K562 (cell line): Measurements from ENCODE around the gene RPL9. TPM values are rescaled to one million over a fixed set of nuclear protein-coding genes. Genes with fewer than 3 reads are reported as not detected.
A peak's percentile ranks its signal among the peaks of the same experiment; 100 is the strongest.

Experiments used
- CBFB ChIP-seq: sonication (generic); formaldehyde crosslinking; IDR thresholded peaks from 2 replicates; pipeline ENCODE4 v1.4.0; 2020; ENCODE audit warnings: mild to moderate bottlenecking, missing genetic modification reagents
- DIDO1 ChIP-seq: fragments of 450-650 bp; IDR thresholded peaks from 2 replicates; pipeline ENCODE4 v1.6.1; 2016; ENCODE audit warnings: low read depth, missing biosample characterization, missing genetic modification characterization
- E2F3 ChIP-seq: fragments of 250-450 bp; sonication (Bioruptor Pico); IDR thresholded peaks from 2 replicates; pipeline ENCODE4 v1.4.0; 2020; ENCODE audit warnings: mild to moderate bottlenecking
- ESRRA ChIP-seq: fragments of 450-650 bp; IDR thresholded peaks from 2 replicates; pipeline ENCODE4 v1.6.1; 2014; ENCODE audit warnings: low read depth, mild to moderate bottlenecking, moderate library complexity, borderline replicate concordance
- FOXJ2 ChIP-seq: fragments of 200-800 bp; sonication (Bioruptor generic); IDR thresholded peaks from 2 replicates; pipeline ENCODE4 v1.6.1; 2016; ENCODE audit warnings: missing genetic modification characterization, missing compliant biosample characterization
- FOXK2 ChIP-seq, 2 experiments: fragments of 450-650 bp; IDR thresholded peaks in 1 of 2; conservative IDR thresholded peaks in 1 of 2; 2 replicates each; pipeline ENCODE4 v1.6.1; 2016; ENCODE audit warnings: low read depth in 2 of 2, mild to moderate bottlenecking in 1 of 2
- HMG20B ChIP-seq: fragments of 250-450 bp; sonication (Bioruptor Pico); IDR thresholded peaks from 2 replicates; pipeline ENCODE4 v1.5.0; 2021; ENCODE audit warnings: mild to moderate bottlenecking
- HNRNPK ChIP-seq: fragments of 200-400 bp; formaldehyde crosslinking; IDR thresholded peaks from one replicate; pipeline ENCODE4 v1.6.1; 2018; ENCODE audit warnings: mild to moderate bottlenecking, low read depth, low read length; ENCODE audit not compliant: poor library complexity, severe bottlenecking
- MTA3 ChIP-seq: fragments of 450-650 bp; formaldehyde crosslinking; IDR thresholded peaks from 2 replicates; pipeline ENCODE4 v1.6.1; 2017; ENCODE audit warnings: mild to moderate bottlenecking, borderline replicate concordance
- SMAD3 ChIP-seq: fragments of 450-650 bp; formaldehyde crosslinking; conservative IDR thresholded peaks from 2 replicates; pipeline ENCODE4 v1.4.0; 2020; ENCODE audit warnings: mild to moderate bottlenecking
- SMARCA5 ChIP-seq: fragments of 450-650 bp; IDR thresholded peaks from 2 replicates; pipeline ENCODE4 v1.6.1; 2016
- TAF15 ChIP-seq: fragments of 200-400 bp; formaldehyde crosslinking; IDR thresholded peaks from 2 replicates; pipeline ENCODE4 v1.6.1; 2017; ENCODE audit warnings: mild to moderate bottlenecking, low read depth, low read length, moderate library complexity
- ZNF165 ChIP-seq: fragments of 250-450 bp; sonication (Bioruptor Pico); IDR thresholded peaks from 2 replicates; pipeline ENCODE4 v1.4.0; 2020; ENCODE audit warnings: borderline replicate concordance
- ZNF57 ChIP-seq: fragments of 450-650 bp; formaldehyde crosslinking; IDR thresholded peaks from 2 replicates; pipeline ENCODE4 v1.4.0; 2020; ENCODE audit warnings: mild to moderate bottlenecking, moderate library complexity
- polyA plus RNA-seq, 8 experiments: library from polyadenylated mRNA; depleted of rRNA in 4 of 8; stranded (reverse) in 5 of 8; unstranded in 3 of 8; fragments of >200 nt; fragmentation: Nextera tagmentation in 2 of 8; fragmentation: Illumina TruSeq in 1 of 8; extraction: Ambion mirVana in 2 of 8; extraction: Trizol in 1 of 8; gene quantifications; 2 replicates each; pipeline versions ENCODE4 v1.2.1 to v1.2.3, GENCODE V29; 2011 to 2014; ENCODE audit warnings: inconsistent platforms in 1 of 8, missing spikeins in 1 of 8
- total RNA-seq, 7 experiments: library from RNA; depleted of rRNA in 6 of 7; stranded (reverse); fragments of >200 nt in 6 of 7; fragmentation: Illumina TruSeq in 2 of 7; extraction: Trizol in 2 of 7; gene quantifications; 2 replicates each; pipeline versions ENCODE4 v1.2.1 to v1.2.3, GENCODE V29; 2011 to 2021; ENCODE audit warnings: low replicate concordance in 1 of 7
- TF ChIP-seq, protein P1 (sequence below): fragments of 450-650 bp; IDR thresholded peaks from 2 replicates; pipeline ENCODE4 v1.6.1; 2016; ENCODE audit warnings: low read depth
- TF ChIP-seq, protein P2 (sequence below): sonication (generic); formaldehyde crosslinking; IDR thresholded peaks from 2 replicates; pipeline ENCODE4 v1.8.0; 2022; ENCODE audit warnings: mild to moderate bottlenecking, missing genetic modification reagents

Gene RPL9
- total and polyA plus RNA-seq, 9 of the 15 experiments (the other 6 are each of a cell fraction or from before 2014, with no cell fraction given), result 1,925 to 5,178 (median 3,033) TPM

DNA sequence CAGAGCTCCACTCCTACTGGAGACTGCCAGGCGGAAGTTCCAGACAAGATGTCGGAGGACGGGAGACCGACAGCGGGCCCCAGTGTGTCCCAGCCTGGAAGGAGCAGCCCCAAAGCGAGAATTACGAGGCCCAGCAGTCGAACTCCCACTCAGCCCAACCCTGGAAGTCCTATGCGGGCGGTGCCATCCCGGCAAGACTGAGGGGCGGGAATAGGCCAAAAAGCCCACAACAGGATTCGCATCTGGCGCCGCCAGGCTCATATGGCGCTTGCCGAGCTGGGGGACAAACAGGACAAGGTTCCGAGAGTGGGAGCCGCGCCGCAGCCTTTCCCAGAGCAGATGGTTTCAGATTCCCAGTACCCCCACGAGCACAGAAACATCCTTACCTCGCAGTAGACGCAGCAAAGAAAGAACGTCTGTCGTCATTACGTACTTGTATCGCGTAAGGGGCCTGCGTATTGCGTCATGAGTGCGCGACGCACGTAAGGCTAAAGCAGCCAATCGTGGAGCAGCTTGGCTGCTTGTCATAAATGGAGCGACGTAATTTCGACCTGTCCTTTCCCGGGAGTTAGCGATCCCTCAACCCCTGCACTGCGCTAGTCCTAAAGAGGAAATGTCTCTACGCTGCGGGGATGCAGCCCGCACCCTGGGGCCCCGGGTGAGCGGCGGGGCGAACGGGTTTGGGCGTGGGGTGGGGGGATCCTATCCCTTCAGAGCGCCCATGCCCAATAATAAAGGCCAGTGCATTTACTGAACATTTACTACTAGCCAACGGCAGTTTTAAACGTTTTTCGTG, at the start of gene RPL9, which contains the start of gene LIAS (continued):
- TF ChIP-seq, protein P1, sequence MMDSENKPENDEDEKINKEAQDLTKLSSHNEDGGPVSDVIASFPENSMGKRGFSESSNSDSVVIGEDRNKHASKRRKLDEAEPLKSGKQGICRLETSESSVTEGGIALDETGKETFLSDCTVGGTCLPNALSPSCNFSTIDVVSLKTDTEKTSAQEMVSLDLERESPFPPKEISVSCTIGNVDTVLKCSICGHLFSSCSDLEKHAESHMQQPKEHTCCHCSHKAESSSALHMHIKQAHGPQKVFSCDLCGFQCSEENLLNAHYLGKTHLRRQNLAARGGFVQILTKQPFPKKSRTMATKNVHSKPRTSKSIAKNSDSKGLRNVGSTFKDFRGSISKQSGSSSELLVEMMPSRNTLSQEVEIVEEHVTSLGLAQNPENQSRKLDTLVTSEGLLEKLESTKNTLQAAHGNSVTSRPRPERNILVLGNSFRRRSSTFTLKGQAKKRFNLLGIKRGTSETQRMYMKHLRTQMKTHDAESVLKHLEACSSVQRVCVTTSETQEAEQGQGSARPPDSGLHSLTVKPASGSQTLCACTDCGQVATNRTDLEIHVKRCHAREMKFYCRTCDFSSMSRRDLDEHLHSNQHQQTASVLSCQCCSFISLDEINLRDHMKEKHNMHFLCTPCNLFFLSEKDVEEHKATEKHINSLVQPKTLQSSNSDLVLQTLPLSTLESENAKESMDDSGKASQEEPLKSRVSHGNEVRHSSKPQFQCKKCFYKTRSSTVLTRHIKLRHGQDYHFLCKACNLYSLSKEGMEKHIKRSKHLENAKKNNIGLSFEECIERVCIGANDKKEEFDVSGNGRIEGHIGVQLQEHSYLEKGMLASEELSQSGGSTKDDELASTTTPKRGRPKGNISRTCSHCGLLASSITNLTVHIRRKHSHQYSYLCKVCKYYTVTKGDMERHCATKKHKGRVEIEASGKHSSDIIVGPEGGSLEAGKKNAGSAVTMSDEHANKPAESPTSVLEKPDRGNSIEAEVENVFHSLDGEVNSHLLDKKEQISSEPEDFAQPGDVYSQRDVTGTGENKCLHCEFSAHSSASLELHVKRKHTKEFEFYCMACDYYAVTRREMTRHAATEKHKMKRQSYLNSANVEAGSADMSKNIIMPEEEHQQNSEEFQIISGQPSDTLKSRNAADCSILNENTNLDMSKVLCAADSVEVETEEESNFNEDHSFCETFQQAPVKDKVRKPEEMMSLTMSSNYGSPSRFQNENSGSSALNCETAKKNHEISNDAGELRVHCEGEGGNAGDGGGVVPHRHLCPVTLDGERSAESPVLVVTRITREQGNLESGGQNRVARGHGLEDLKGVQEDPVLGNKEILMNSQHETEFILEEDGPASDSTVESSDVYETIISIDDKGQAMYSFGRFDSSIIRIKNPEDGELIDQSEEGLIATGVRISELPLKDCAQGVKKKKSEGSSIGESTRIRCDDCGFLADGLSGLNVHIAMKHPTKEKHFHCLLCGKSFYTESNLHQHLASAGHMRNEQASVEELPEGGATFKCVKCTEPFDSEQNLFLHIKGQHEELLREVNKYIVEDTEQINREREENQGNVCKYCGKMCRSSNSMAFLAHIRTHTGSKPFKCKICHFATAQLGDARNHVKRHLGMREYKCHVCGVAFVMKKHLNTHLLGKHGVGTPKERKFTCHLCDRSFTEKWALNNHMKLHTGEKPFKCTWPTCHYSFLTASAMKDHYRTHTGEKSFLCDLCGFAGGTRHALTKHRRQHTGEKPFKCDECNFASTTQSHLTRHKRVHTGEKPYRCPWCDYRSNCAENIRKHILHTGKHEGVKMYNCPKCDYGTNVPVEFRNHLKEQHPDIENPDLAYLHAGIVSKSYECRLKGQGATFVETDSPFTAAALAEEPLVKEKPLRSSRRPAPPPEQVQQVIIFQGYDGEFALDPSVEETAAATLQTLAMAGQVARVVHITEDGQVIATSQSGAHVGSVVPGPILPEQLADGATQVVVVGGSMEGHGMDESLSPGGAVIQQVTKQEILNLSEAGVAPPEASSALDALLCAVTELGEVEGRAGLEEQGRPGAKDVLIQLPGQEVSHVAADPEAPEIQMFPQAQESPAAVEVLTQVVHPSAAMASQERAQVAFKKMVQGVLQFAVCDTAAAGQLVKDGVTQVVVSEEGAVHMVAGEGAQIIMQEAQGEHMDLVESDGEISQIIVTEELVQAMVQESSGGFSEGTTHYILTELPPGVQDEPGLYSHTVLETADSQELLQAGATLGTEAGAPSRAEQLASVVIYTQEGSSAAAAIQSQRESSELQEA, result no peak
- TF ChIP-seq HNRNPK, result no peak
- TF ChIP-seq ZNF57 (CRISPR knock-in tag), result no peak
- 0 out of 2 replicates have a peak, but pooled peaks have one; percentile 19 for TF ChIP-seq SMAD3 (CRISPR knock-in tag)
- TF ChIP-seq ESRRA, result peak; percentile 94
- peak; percentile 77 to 83 for TF ChIP-seq FOXK2 (conservative IDR thresholded peaks at IDR 0.05 in 1 of 2, IDR thresholded peaks at IDR 0.05 in 1 of 2; ENCODE audit: low read depth in 2 of 2)
- TF ChIP-seq SMARCA5, result no peak; the same call in 1 of the 2 replicates
- peak; percentile 59; the same call in 1 of the 2 replicates for TF ChIP-seq FOXJ2
- peak; percentile 98 for TF ChIP-seq MTA3
- TF ChIP-seq, protein P2, sequence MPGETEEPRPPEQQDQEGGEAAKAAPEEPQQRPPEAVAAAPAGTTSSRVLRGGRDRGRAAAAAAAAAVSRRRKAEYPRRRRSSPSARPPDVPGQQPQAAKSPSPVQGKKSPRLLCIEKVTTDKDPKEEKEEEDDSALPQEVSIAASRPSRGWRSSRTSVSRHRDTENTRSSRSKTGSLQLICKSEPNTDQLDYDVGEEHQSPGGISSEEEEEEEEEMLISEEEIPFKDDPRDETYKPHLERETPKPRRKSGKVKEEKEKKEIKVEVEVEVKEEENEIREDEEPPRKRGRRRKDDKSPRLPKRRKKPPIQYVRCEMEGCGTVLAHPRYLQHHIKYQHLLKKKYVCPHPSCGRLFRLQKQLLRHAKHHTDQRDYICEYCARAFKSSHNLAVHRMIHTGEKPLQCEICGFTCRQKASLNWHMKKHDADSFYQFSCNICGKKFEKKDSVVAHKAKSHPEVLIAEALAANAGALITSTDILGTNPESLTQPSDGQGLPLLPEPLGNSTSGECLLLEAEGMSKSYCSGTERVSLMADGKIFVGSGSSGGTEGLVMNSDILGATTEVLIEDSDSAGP, result no peak
- TF ChIP-seq E2F3 (CRISPR knock-in tag), result 0 out of 2 replicates have a peak, but pooled peaks have one; percentile 15
- TF ChIP-seq CBFB, result peak; percentile 72; the same call in 1 of the 2 replicates
- TF ChIP-seq HMG20B, result peak; percentile 51; the same call in 1 of the 2 replicates
- no peak for TF ChIP-seq ZNF165 (CRISPR knock-in tag)
- no peak for TF ChIP-seq TAF15
- peak; percentile 72 for TF ChIP-seq DIDO1 (tag)
